Measurements from ENCODE around the gene PDLIM3.
"Not testable (repeated sequence)": the region's sequence is repeated elsewhere in the genome, so short reads cannot be mapped to it uniquely, and the experiment has no call there.

The PDLIM3 gene

DNA sequence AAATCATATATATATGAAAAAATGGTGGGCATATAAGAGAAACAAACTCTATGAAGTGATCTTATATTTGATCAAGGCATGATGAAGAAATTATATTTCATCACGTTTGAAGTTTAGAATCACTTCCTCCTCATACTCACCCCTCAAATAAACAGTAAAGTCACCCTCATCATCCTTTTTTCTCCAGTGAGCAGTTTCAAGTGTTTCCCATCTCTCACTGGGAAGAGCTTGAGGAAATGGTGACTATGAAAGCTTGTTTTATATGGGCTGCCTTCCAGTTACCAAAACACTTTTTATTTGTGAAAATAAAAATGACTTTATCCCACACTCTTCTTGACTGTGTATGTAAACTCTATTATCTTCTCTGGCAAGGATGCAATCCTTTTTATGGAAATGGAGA is 16.8 kb downstream of the PDLIM3 start:
- no peak overlapping the region for H3K4me3 ChIP-seq (ENCODE audit: low read length)
- no peak for DNase-seq (ENCODE audit: low read depth)
- TF ChIP-seq, protein P1, sequence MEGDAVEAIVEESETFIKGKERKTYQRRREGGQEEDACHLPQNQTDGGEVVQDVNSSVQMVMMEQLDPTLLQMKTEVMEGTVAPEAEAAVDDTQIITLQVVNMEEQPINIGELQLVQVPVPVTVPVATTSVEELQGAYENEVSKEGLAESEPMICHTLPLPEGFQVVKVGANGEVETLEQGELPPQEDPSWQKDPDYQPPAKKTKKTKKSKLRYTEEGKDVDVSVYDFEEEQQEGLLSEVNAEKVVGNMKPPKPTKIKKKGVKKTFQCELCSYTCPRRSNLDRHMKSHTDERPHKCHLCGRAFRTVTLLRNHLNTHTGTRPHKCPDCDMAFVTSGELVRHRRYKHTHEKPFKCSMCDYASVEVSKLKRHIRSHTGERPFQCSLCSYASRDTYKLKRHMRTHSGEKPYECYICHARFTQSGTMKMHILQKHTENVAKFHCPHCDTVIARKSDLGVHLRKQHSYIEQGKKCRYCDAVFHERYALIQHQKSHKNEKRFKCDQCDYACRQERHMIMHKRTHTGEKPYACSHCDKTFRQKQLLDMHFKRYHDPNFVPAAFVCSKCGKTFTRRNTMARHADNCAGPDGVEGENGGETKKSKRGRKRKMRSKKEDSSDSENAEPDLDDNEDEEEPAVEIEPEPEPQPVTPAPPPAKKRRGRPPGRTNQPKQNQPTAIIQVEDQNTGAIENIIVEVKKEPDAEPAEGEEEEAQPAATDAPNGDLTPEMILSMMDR (conservative IDR thresholded peaks at IDR 0.05; ENCODE audit: low read depth, low read length), result no peak

DNA sequence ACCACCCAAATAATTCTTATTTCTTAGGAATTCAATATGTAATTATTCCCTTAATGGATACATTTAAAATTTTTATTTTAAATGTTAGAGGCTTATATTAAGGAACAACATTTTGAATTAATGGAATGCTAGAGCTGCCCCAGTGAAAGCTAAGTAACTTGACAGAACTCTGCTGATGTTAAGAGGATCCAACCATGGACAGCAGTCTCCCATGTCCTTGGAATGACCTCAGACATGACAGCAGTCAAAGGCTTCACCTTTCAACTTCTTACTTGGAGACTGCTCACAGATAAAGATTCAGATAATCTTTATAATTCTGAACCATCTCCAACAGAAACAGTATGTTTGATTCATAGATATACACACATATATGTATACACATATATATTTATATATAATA is 17.2 kb downstream of the PDLIM3 start:
- TF ChIP-seq, protein P1 (conservative IDR thresholded peaks at IDR 0.05; ENCODE audit: low read depth, low read length), result no peak
- DNase-seq (ENCODE audit: low read depth), result no peak
- H3K4me3 ChIP-seq (ENCODE audit: low read length), result no peak overlapping the region

DNA sequence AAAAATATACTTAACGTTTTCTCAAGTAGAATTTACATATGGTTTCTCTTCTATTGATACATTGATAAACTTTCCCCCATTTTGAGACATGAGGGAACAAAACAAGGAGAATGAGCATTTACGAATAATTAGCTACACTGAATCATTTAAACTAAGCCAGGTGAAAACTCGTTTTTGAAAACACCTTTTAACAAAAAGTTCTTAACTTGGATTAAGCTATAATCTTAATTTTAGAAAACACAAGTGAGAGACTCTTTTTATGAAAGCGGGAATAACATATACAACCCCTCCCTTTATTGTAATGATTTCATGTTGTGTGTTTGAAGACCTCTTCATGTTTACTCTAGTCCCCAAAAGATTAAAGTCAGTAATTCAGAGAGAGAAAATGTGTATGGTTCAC is 20.1 kb downstream of the PDLIM3 start:
- H3K4me3 ChIP-seq (ENCODE audit: low read length), result no peak overlapping the region
- TF ChIP-seq, protein P1 (conservative IDR thresholded peaks at IDR 0.05; ENCODE audit: low read depth, low read length), result no peak
- DNase-seq (ENCODE audit: low read depth), result no peak

DNA sequence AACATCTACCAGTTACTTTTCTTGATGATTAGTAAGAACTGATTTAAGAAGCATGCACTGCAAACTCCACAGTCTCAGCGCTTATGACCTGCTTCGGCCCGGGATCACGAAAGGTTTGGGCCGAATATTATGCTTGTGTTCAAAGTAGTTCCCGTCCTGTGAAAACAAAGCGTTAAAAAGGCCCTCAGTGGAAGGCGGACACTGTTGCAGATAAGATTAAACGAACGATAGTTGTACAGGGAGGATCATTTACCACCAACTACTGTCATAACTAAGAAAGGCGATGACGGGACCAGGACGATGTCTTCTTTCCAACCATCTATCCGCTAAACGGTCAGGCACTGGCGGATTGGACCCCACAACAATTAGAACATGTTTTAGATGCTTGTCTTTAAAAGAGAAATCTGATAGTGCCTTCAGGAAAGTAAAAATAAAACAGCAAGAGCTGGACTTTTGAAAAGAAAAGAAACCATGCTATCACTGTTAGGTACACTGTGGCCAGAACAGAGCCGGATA is 21.1 kb downstream of the PDLIM3 start:
- H3K4me3 ChIP-seq (ENCODE audit: low read length), result no peak overlapping the region
- TF ChIP-seq, protein P1 (conservative IDR thresholded peaks at IDR 0.05; ENCODE audit: low read depth, low read length), result no peak
- no peak for DNase-seq (ENCODE audit: low read depth)

DNA sequence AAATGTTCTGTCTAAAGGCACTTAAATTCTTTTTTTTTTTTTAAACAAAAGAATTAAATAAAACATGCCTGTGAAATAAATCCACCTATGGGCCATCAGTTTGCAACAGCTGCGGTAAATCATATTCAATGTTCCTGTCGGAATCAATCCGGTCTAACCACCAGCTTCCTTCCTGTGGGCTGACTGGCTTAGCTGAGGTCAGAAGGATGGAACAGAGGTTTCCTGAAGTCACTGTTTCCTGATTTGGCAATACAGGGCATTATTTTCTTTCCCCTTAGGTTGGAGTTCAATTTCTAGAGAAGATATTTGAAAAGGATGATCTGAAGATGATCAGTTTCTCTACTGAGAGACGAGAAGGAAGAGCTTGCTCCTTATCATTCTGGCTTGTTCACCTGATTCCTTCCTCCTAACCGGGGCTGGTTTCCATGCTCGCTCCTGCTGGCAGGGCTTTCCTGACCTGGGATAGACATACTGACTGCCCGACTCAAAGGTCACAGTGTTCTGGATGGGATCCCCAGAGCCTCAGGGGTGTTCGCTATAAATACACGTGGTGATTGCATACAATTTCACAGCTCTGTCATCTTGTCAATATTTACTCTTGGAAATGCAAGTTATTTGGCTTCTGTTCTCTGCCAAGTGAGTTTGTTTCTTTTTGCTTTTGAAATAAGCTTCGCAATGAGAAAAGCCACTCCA is 21.7 kb downstream of the PDLIM3 start:
- H3K4me3 ChIP-seq (ENCODE audit: low read length), result no peak overlapping the region
- no peak for DNase-seq (ENCODE audit: low read depth)
- TF ChIP-seq, protein P1 (conservative IDR thresholded peaks at IDR 0.05; ENCODE audit: low read depth, low read length), result no peak

DNA sequence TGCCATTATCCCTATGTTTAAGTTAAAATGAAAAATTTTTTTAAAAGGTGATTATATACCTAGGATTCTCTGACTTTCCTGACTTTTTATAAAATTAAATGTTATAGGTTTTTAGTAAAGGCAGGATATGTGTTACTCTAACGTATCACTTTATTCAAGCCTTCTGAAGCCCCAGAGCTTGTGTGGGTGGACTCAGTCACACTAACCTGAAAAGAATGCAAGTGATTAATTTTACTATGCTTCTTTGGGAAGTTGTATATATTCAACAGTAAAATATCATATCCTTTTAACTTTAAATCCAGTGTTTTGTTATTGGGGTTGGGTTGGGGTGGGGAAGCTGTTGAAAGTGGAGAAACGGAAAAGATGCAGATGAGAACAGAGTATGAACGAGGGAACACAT is 22.8 kb downstream of the PDLIM3 start:
- TF ChIP-seq, protein P1 (conservative IDR thresholded peaks at IDR 0.05; ENCODE audit: low read depth, low read length), result no peak
- H3K4me3 ChIP-seq (ENCODE audit: low read length), result no peak overlapping the region
- DNase-seq (ENCODE audit: low read depth), result no peak

DNA sequence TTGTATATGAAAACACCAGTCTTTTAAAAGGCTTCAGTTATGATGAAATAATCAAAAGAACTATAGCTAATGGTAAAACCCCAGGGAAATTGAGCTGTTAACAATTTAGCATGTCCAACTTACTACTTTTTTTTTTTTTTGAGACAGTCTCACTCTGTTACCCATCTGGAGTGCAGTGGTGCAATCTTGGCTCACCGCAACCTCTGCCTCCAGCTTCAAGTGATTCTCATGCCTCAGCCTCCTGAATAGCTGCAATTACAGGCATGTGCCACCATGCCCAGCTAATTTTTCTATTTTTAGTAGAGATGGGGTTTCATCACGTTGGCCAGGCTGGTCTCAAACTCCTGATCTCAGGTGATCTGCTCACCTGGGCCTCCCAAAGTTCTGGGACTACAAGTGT is 24.1 kb downstream of the PDLIM3 start:
- DNase-seq (ENCODE audit: low read depth); H3K4me3 ChIP-seq (ENCODE audit: low read length): not testable (repeated sequence)

Measured in retinal pigment epithelial cell (primary cell).